Measurements from ENCODE around the gene DDB1. TPM values are rescaled to one million over a fixed set of nuclear protein-coding genes. Genes with fewer than 3 reads are reported as not detected.

The DDB1 gene
- total RNA-seq, 1 experiment from 2014 or later = 297 TPM

DNA sequence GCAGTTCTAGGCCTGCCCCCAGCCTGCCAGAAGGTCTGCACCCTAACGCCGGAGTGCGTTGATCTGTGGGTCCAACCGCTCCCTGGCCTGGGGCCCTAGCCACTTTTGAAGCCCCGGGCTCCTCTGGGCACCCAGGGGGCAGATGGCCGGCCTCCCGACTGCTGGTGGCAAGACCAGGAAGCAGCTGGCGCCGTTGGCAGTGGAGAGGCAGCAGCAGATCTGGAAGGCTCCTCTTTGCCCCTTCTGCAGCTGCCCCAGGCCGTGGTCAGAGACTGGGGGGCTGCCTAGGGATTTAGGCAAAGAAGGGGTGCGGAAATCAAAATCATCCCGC is 37.3 kb downstream of the DDB1 start:
- no peaks in the 10 kb centered on the region for H3K9me3 ChIP-seq (ENCODE audit: control insufficient read depth, low read depth, low read length)
- peaks cover 28 to 35% of the 10 kb centered on the region in 2 experiments for H3K4me1 Mint-ChIP-seq
- no peak overlapping the region for H2AFZ ChIP-seq (ENCODE audit: low read length)
- no peaks in the 10 kb centered on the region for H3K9me3 Mint-ChIP-seq
- no peak for TF ChIP-seq CTCF (conservative IDR thresholded peaks at IDR 0.05)
- no peak overlapping the region for H3K23ac ChIP-seq (ENCODE audit: insufficient read length, low read depth, low read length)
- H3K4me3 Mint-ChIP-seq = peak overlapping the region; percentile 77 to 81
- H3K79me2 ChIP-seq (ENCODE audit: insufficient read depth, low read length) = no peaks in the 10 kb centered on the region
- H2BK20ac ChIP-seq (ENCODE audit: low read depth, low read length, poor library complexity, severe bottlenecking) = no peak overlapping the region
- no peak overlapping the region for H3T11ph ChIP-seq (ENCODE audit: low read length)
- H3K27me3 Mint-ChIP-seq (ENCODE audit: low read depth) = peaks cover 16% of the 10 kb centered on the region
- H3K79me1 ChIP-seq (ENCODE audit: insufficient read depth, low read depth, low read length, poor library complexity, severe bottlenecking) = no peaks in the 10 kb centered on the region
- H3K4ac ChIP-seq (ENCODE audit: low read depth, low read length) = no peak overlapping the region
- H3K18ac ChIP-seq (ENCODE audit: insufficient read length, low read depth, low read length) = no peak overlapping the region
- no peak overlapping the region for H4K91ac ChIP-seq (ENCODE audit: insufficient read length, low read depth, low read length)
- no peak overlapping the region for H2BK15ac ChIP-seq (ENCODE audit: low read depth, low read length)
- H3K27ac Mint-ChIP-seq = no peak overlapping the region
- peak overlapping the region; percentile 59 for H3K4me2 ChIP-seq (ENCODE audit: insufficient read depth, insufficient read length, low read length)
- H3K23me2 ChIP-seq (ENCODE audit: insufficient read length, low read depth, low read length, poor library complexity, severe bottlenecking) = peaks cover 14% of the 10 kb centered on the region
- no peak overlapping the region for H2BK12ac ChIP-seq (ENCODE audit: insufficient read length, low read depth, low read length)
- peaks cover 8 to 40% (median 27%) of the 10 kb centered on the region in 3 experiments; a peak in 6 of 7 replicates for H3K36me3 Mint-ChIP-seq (ENCODE audit: insufficient read depth in 1 of 3, low read depth in 3 of 3)
- no peak overlapping the region for H4K5ac ChIP-seq (ENCODE audit: insufficient read length, low read depth, low read length)
- H2BK120ac ChIP-seq (ENCODE audit: low read depth, low read length, poor library complexity, severe bottlenecking) = no peak overlapping the region
- WGBS (ENCODE audit: extremely low coverage, insufficient read length, low lambda C conversion rate) = no CpG with 5 or more reads among the region's 12 CpGs
- no peak overlapping the region for H2AK5ac ChIP-seq (ENCODE audit: insufficient read length, low read length)
- no peak overlapping the region for H4K8ac ChIP-seq (replicated peaks; ENCODE audit: insufficient read length, low read depth, low read length)
- no peaks in the 10 kb centered on the region for H4K20me1 ChIP-seq (ENCODE audit: control insufficient read depth, insufficient read depth, insufficient read length)
- no peak overlapping the region for H2BK5ac ChIP-seq (ENCODE audit: insufficient read length, low read length)
- H3K27me3 ChIP-seq (ENCODE audit: insufficient read depth, low read length) = peaks cover 3% of the 10 kb centered on the region; the same call in 1 of the 2 replicates
- H3K14ac ChIP-seq (ENCODE audit: insufficient read depth, low read length) = 0 out of 2 replicates have a peak overlapping the region, but pooled peaks have one; percentile 58
- H3K4me1 ChIP-seq (ENCODE audit: insufficient read depth, low read length) = no peaks in the 10 kb centered on the region
- H3K9ac ChIP-seq (ENCODE audit: extremely low read depth, insufficient read length, low read length) = no peak overlapping the region
- H3K27ac ChIP-seq (ENCODE audit: insufficient read length, low read depth, low read length) = no peak overlapping the region
- DNase-seq = no peak
- no peak overlapping the region for H3K56ac ChIP-seq (ENCODE audit: insufficient read length, low read depth, low read length)
